SK-N-SH (cell line): ENCODE results near the gene SLC25A27. TPM values are rescaled to one million over a fixed set of nuclear protein-coding genes. Genes with fewer than 3 reads are reported as not detected.

ENCODE experiments used
- CTCF ChIA-PET: fragments of 300-600, 350-600 bp; formaldehyde crosslinking; extraction: SDS; loops from one replicate; lab custom pipeline; 2021; lab: Yijun Ruan, JAX
- POLR2A ChIA-PET: fragments of 350-600 bp; sonication (Branson Sonifier 250); formaldehyde crosslinking; extraction: SDS; loops from one replicate; lab custom pipeline; 2020; ENCODE audit warnings: antibody characterized with exemption, inconsistent platforms; lab: Yijun Ruan, JAX
- DNase-seq: peaks from one replicate; pipeline ENCODE4 v3.0.0; 2012
- H2AFZ ChIP-seq: fragments of 200-600 bp; sonication (generic); 2 replicates; pipeline ENCODE4 v1.8.1; 2016; ENCODE audit warnings: antibody characterized with exemption, mild to moderate bottlenecking, low read depth
- H3F3A ChIP-seq: fragments of 200-600 bp; sonication (generic); replicated peaks from 2 replicates; pipeline ENCODE3; 2016; ENCODE audit warnings: antibody characterized with exemption, mild to moderate bottlenecking; ENCODE audit not compliant: insufficient read depth
- H3K27ac ChIP-seq, 2 experiments: fragments of 200-500 bp in 1 of 2; fragments of 200-600 bp in 1 of 2; sonication (Bioruptor generic) in 1 of 2; sonication (generic), shearing (Covaris generic) in 1 of 2; 2 replicates each; pipeline versions ENCODE4 v1.5.1 to v1.6.1; 2014 to 2016; ENCODE audit warnings: low read depth in 2 of 2, inconsistent platforms in 1 of 2, low read length in 1 of 2, mild to moderate bottlenecking in 1 of 2, mixed read lengths in 1 of 2
- H3K27me3 ChIP-seq: fragments of 200-600 bp; sonication (generic), shearing (Covaris generic); 2 replicates; pipeline ENCODE4 v1.6.1; 2016; ENCODE audit warnings: mixed run types; ENCODE audit not compliant: insufficient read depth
- H3K36me3 ChIP-seq, 2 experiments: fragments of 200-500 bp in 1 of 2; fragments of 200-600 bp in 1 of 2; sonication (Bioruptor generic) in 1 of 2; sonication (generic) in 1 of 2; replicated peaks in 1 of 2; 2 replicates each; pipeline versions ENCODE3 to v1.5.1; 2014 to 2016; ENCODE audit warnings: low read length in 1 of 2, mild to moderate bottlenecking in 1 of 2; ENCODE audit not compliant: insufficient read depth in 2 of 2, control insufficient read depth in 1 of 2
- H3K4me1 ChIP-seq, 2 experiments: fragments of 200-500 bp in 1 of 2; fragments of 200-600 bp in 1 of 2; sonication (Bioruptor generic) in 1 of 2; sonication (generic), shearing (Covaris generic) in 1 of 2; 2 replicates each; pipeline versions ENCODE4 v1.5.1 to v1.6.1; 2014 to 2016; ENCODE audit warnings: low read depth in 1 of 2, low read length in 1 of 2, mixed run types in 1 of 2; ENCODE audit not compliant: insufficient read depth in 2 of 2, control insufficient read depth in 1 of 2
- H3K4me2 ChIP-seq: fragments of 200-600 bp; sonication (generic), shearing (Covaris generic); 2 replicates; pipeline ENCODE4 v1.6.1; 2017; ENCODE audit warnings: mixed run types
- H3K4me3 ChIP-seq, 2 experiments: fragments of 200-500 bp in 1 of 2; fragments of 200-600 bp in 1 of 2; sonication (Bioruptor generic) in 1 of 2; sonication (generic), shearing (Covaris generic) in 1 of 2; 2 replicates each; pipeline versions ENCODE4 v1.5.1 to v1.8.1; 2014 to 2016; ENCODE audit warnings: low read depth in 2 of 2, inconsistent platforms in 1 of 2, low read length in 1 of 2, mild to moderate bottlenecking in 1 of 2, mixed read lengths in 1 of 2, moderate library complexity in 1 of 2
- H3K79me2 ChIP-seq: fragments of 200-600 bp; sonication (generic); 2 replicates; pipeline ENCODE4 v1.8.1; 2017; ENCODE audit warnings: mild to moderate bottlenecking; ENCODE audit not compliant: insufficient read depth
- H3K9ac ChIP-seq: fragments of 200-600 bp; sonication (generic); 2 replicates; pipeline ENCODE4 v1.6.1; 2017; ENCODE audit warnings: mixed run types
- H3K9me2 ChIP-seq: fragments of 200-600 bp; sonication (generic); 2 replicates; pipeline ENCODE4 v1.6.1; 2017; ENCODE audit warnings: mixed run types
- H3K9me3 ChIP-seq: fragments of 200-600 bp; sonication (generic); 2 replicates; pipeline ENCODE4 v1.6.1; 2017; ENCODE audit warnings: mixed run types, mild to moderate bottlenecking, moderate library complexity
- H4K20me1 ChIP-seq: fragments of 200-600 bp; sonication (generic); 2 replicates; pipeline ENCODE4 v1.6.1; 2017; ENCODE audit warnings: mild to moderate bottlenecking, mixed run types; ENCODE audit not compliant: insufficient read depth
- FOXM1 ChIP-seq: IDR thresholded peaks from 2 replicates; pipeline ENCODE4 v1.4.0; 2012; ENCODE audit warnings: low read depth, mild to moderate bottlenecking
- GABPA ChIP-seq: IDR thresholded peaks from 2 replicates; pipeline ENCODE4 v1.4.0; 2012; ENCODE audit warnings: low read depth, mild to moderate bottlenecking
- JUND ChIP-seq: IDR thresholded peaks from 2 replicates; pipeline ENCODE4 v1.4.0; 2012
- MXI1 ChIP-seq: IDR thresholded peaks from 2 replicates; pipeline ENCODE4 v1.6.1; 2012; ENCODE audit warnings: mild to moderate bottlenecking, low read depth, low read length, improper control_type of control experiment
- NRF1 ChIP-seq: IDR thresholded peaks from 2 replicates; pipeline ENCODE4 v1.6.1; 2012; ENCODE audit warnings: low read depth, mild to moderate bottlenecking, low read length
- PBX3 ChIP-seq: IDR thresholded peaks from 2 replicates; pipeline ENCODE4; 2012
- POLR2AphosphoS5 ChIP-seq: IDR thresholded peaks from 2 replicates; pipeline ENCODE4 v1.6.1; 2012; ENCODE audit warnings: low read depth, low read length
- RAD21 ChIP-seq: IDR thresholded peaks from 2 replicates; pipeline ENCODE4 v1.6.1; 2012; ENCODE audit warnings: mild to moderate bottlenecking, low read length
- RFX5 ChIP-seq: IDR thresholded peaks from 2 replicates; pipeline ENCODE4 v1.6.1; 2012; ENCODE audit warnings: mild to moderate bottlenecking, improper control_type of control experiment, low read length
- SMC3 ChIP-seq: IDR thresholded peaks from 2 replicates; pipeline ENCODE4 v1.6.1; 2012; ENCODE audit warnings: low read depth, low read length, improper control_type of control experiment
- TAF1 ChIP-seq: IDR thresholded peaks from 2 replicates; pipeline ENCODE4 v1.6.1; 2012; ENCODE audit warnings: low read depth, mild to moderate bottlenecking, low read length, moderate library complexity, borderline replicate concordance
- TCF12 ChIP-seq: IDR thresholded peaks from 2 replicates; pipeline ENCODE4 v1.4.0; 2012
- TEAD4 ChIP-seq: IDR thresholded peaks from 2 replicates; pipeline ENCODE4 v1.4.0; 2012; ENCODE audit warnings: mild to moderate bottlenecking, borderline replicate concordance; ENCODE audit not compliant: insufficient read depth
- WGBS: methylation state at CpG from one replicate; pipeline ENCODE4 v1.1.6; 2017; ENCODE audit warnings: low lambda C conversion rate; 5-methylcytosine and 5-hydroxymethylcytosine counted together
- polyA plus RNA-seq, 3 experiments: library from polyadenylated mRNA; depleted of rRNA; stranded (reverse); fragments of >200 nt; gene quantifications; 2 replicates each; pipeline ENCODE4 v1.2.3, GENCODE V29; 2012
- TF ChIP-seq, protein P1 (sequence below): IDR thresholded peaks from 2 replicates; pipeline ENCODE4 v1.6.1; 2012; ENCODE audit warnings: mild to moderate bottlenecking, low read depth, low read length, moderate library complexity
- TF ChIP-seq, protein P2 (sequence below): IDR thresholded peaks from 2 replicates; pipeline ENCODE4 v1.4.0; 2012; ENCODE audit warnings: low read depth, borderline replicate concordance
- TF ChIP-seq, protein P3 (sequence below): IDR thresholded peaks from 2 replicates; pipeline ENCODE4 v1.4.0; 2012; ENCODE audit warnings: low read depth, borderline replicate concordance

Gene SLC25A27
- polyA plus RNA-seq, 1 of the 3 experiments (the other 2 are of a cell fraction), result 0.66 TPM

GRCh38 chr6:46637933-46638332, 14.8 kb upstream of the SLC25A27 start:
- no peaks in the 10 kb centered on the region for H3K27me3 ChIP-seq
- WGBS, result 14% methylated on average over 1 of the region's 1 CpG
- POLR2A ChIA-PET, result no interaction called here
- H3K27ac ChIP-seq, result no peak overlapping the region
- no peak overlapping the region for H2AFZ ChIP-seq
- H3K9me2 ChIP-seq, result no peaks in the 10 kb centered on the region
- no peak overlapping the region for H3K4me2 ChIP-seq
- no peaks in the 10 kb centered on the region for H3K79me2 ChIP-seq
- TF ChIP-seq, protein P1, sequence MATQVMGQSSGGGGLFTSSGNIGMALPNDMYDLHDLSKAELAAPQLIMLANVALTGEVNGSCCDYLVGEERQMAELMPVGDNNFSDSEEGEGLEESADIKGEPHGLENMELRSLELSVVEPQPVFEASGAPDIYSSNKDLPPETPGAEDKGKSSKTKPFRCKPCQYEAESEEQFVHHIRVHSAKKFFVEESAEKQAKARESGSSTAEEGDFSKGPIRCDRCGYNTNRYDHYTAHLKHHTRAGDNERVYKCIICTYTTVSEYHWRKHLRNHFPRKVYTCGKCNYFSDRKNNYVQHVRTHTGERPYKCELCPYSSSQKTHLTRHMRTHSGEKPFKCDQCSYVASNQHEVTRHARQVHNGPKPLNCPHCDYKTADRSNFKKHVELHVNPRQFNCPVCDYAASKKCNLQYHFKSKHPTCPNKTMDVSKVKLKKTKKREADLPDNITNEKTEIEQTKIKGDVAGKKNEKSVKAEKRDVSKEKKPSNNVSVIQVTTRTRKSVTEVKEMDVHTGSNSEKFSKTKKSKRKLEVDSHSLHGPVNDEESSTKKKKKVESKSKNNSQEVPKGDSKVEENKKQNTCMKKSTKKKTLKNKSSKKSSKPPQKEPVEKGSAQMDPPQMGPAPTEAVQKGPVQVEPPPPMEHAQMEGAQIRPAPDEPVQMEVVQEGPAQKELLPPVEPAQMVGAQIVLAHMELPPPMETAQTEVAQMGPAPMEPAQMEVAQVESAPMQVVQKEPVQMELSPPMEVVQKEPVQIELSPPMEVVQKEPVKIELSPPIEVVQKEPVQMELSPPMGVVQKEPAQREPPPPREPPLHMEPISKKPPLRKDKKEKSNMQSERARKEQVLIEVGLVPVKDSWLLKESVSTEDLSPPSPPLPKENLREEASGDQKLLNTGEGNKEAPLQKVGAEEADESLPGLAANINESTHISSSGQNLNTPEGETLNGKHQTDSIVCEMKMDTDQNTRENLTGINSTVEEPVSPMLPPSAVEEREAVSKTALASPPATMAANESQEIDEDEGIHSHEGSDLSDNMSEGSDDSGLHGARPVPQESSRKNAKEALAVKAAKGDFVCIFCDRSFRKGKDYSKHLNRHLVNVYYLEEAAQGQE, result no peak
- no peak for TF ChIP-seq TAF1
- TF ChIP-seq PBX3, result no peak
- no peak for TF ChIP-seq TEAD4
- TF ChIP-seq, all 33 proteins: peak for 0
- DNase-seq, result no peak
- CTCF ChIA-PET, result no interaction called here
- Histone ChIP-seq H3K4me1 (no peaks in the 10 kb centered on the region), H4K20me1 (no peaks in the 10 kb centered on the region), H3K4me3 (no peak overlapping the region), H3K9ac (no peak overlapping the region), H3F3A (no peaks in the 10 kb centered on the region), H3K9me3 (no peaks in the 10 kb centered on the region), H3K36me3 (no peaks in the 10 kb centered on the region)

- H3K27me3 ChIP-seq, result no peaks in the 10 kb centered on the region
- no peaks in the 10 kb centered on the region for H3K9me2 ChIP-seq
- no peaks in the 10 kb centered on the region for H3K36me3 ChIP-seq
- H3F3A ChIP-seq, result no peaks in the 10 kb centered on the region
- no peaks in the 10 kb centered on the region for H3K9me3 ChIP-seq
- H2AFZ ChIP-seq, result no peak overlapping the region
- H3K4me2 ChIP-seq, result no peak overlapping the region
- no peaks in the 10 kb centered on the region for H3K79me2 ChIP-seq
- 0% methylated on average over 2 of the region's 2 CpGs for WGBS
- ChIA-PET CTCF (no interaction called here), POLR2A (no interaction called here)
- no peak overlapping the region for H3K27ac ChIP-seq
- no peak for DNase-seq
- H4K20me1 ChIP-seq, result no peaks in the 10 kb centered on the region
- no peak overlapping the region for H3K9ac ChIP-seq
- no peak overlapping the region for H3K4me3 ChIP-seq
- no peaks in the 10 kb centered on the region for H3K4me1 ChIP-seq
- TF ChIP-seq, protein P2, sequence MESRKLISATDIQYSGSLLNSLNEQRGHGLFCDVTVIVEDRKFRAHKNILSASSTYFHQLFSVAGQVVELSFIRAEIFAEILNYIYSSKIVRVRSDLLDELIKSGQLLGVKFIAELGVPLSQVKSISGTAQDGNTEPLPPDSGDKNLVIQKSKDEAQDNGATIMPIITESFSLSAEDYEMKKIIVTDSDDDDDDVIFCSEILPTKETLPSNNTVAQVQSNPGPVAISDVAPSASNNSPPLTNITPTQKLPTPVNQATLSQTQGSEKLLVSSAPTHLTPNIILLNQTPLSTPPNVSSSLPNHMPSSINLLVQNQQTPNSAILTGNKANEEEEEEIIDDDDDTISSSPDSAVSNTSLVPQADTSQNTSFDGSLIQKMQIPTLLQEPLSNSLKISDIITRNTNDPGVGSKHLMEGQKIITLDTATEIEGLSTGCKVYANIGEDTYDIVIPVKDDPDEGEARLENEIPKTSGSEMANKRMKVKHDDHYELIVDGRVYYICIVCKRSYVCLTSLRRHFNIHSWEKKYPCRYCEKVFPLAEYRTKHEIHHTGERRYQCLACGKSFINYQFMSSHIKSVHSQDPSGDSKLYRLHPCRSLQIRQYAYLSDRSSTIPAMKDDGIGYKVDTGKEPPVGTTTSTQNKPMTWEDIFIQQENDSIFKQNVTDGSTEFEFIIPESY, result no peak
- TF ChIP-seq GABPA (no peak), FOXM1 (no peak), TCF12 (no peak), NRF1 (no peak), RFX5 (no peak), POLR2AphosphoS5 (no peak), SMC3 (no peak), RAD21 (no peak), JUND (no peak), MXI1 (no peak)
- TF ChIP-seq, protein P1, result no peak
- TF ChIP-seq, protein P3, sequence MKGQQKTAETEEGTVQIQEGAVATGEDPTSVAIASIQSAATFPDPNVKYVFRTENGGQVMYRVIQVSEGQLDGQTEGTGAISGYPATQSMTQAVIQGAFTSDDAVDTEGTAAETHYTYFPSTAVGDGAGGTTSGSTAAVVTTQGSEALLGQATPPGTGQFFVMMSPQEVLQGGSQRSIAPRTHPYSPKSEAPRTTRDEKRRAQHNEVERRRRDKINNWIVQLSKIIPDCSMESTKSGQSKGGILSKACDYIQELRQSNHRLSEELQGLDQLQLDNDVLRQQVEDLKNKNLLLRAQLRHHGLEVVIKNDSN, result no peak
These were observed 14.1 kb upstream of the SLC25A27 start for GRCh38 chr6:46638650-46639049.
